Stimulated activated CD4-positive, alpha-beta T cell treated with anti-CD3 and anti-CD28 coated beads, Interleukin-1b, Interleukin-23, amount 100 ng/mL, for 4 hours (primary cell): ENCODE measurements around the gene PRKCB.
"Not testable (repeated sequence)": the region's sequence is repeated elsewhere in the genome, so short reads cannot be mapped to it uniquely, and the experiment has no call there.

Experiments
- DNase-seq, 2 donors: peaks; one replicate each; pipeline ENCODE4 v3.0.0-alpha.2; 2020; ENCODE audit warnings: low read depth in 2 of 2

Gene PRKCB

DNA sequence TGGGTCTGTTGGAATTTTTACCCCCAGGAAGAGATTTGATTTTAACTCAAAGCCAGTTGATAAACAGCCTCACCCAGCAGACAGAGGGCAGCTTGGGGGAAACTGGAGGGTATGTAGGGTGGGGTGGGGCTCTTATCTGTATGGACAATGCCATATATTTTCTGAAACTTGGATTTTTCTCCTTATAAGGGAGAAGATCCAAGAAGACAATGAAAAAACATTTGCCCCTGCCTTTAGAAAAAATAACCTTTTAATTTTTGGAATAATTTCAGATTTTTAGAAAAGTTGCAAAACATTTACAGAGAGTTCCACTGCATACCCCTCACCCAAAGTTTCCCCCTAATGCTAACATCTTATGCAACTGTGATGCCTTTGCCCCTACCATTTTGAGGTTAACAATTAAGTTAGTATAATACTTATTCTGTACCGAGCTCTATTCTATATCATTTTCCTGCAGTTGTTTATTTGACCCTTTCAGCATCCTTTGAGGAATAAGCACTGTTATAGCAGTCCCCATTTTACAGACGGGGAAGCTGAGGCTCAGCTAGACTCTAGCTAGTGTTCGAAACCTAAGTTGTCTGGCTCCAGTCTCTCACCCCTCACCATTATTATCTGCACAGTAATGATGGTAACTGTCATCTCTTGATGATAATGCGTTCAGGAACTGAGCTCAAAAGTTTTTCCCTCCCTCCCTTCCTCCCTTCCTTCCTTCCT lies 66.4 kb downstream of the PRKCB start:
- no peak for DNase-seq

DNA sequence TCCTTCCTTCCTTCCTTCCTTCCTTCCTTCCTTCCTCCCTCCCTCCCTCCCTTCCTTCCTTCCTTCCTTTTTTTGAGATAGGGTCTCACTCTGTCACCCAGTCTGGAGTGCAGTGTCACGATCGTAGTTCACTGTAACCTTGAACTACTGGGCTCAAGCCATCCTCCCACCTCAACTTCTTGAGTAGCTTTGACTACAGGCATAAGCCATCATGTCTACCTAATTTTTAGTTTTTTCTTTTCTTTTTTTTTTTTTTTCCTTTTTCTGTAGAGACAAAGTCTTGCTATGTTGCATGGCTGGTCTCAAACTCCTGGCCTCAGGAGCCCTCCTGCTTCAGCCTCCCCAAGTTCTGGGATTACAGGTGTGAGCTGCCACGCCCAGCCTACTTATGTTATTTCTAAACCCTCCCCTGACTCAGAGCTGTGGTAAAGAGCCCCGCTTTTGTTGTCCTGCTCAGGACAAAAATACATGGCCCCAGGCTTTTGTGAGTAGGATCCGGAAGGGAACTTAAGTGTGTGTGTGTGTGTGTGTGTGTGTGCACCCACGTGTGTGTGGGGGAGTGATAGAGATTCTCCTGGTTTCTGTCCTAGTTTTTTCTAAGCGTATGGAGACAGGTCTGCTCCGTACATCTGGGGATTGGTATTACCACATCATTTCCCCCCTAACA lies 67.1 kb downstream of the PRKCB start:
- no peak for DNase-seq

DNA sequence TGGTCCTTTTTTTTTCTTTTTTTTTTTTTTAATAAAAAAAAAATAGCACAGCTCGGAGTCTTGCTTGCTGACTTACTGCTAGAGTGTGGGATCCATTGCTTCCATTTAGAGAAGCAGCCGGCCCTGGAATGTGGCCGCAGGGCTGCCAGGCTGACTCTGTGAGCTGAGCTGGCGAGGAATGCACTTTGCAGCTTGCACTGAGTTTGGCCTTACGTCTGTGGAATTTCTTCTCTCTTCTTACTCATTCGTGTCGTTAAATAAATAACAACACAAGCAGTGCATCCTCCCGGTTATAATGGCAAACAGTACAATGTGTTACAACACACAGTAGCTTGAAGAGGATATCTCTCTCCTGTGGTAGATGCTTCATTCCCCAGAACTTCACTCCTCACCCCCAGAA lies 69.2 kb downstream of the PRKCB start:
- no peak for DNase-seq

DNA sequence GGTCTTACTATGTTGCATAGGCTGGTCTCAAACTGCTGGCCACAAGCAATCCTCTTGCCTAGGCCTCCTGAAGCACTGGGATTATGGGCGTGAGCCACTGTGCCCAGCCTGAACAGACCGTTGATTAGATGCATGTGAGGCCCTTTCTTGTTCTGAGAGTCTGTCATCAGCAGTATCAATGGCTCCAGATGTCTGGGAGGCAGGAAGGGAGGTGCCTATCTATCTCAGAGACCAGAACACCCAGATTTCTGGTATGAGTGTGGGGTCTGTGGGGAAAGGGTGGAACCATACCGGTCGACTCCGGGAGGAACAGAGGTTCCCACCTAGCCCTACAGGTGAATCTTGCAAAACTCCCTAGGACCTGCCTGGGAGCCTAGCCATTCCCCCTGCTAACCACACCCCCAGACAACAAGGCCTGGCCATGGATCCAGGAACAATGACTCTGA lies 71.7 kb downstream of the PRKCB start:
- DNase-seq: no peak

DNA sequence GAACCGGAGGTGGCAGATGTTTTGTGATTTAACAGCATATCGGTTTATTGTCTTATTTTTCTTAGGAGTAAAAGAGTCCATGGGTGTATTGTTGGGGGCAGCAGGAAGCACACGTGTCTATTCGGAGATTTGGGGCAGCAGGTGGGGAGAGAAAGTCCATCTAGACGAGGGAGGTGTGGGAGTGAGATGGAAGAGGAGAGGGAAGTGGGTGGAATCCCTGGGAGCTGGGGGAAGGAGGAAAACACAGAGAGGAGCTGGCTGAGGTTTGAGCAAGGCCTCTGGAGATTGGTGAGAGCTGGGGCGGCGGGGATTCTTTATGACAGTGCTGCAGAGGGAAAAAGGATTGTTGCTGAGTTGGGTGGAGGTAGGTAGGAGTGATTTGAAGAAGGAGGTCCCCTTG lies 72.1 kb downstream of the PRKCB start:
- DNase-seq: no peak

DNA sequence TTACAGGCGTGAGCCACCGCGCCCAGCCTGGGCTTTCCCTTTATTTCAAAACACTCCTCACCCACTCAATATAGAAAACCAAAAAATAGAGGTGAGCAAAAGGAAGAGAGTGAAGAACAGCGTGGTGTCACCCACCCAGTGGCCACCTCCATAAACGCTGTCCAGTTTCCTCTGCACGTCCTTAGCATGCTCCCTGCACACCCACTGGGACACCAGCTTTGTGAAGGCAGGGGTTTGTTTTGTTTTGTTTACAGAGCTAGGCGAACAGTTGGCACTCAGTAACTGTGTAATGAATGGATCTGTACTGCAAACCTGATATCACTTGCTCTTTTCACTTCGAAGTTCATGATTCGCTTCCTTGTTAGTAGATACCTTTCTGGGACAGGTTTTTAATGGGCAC lies 73.0 kb downstream of the PRKCB start:
- no peak for DNase-seq

DNA sequence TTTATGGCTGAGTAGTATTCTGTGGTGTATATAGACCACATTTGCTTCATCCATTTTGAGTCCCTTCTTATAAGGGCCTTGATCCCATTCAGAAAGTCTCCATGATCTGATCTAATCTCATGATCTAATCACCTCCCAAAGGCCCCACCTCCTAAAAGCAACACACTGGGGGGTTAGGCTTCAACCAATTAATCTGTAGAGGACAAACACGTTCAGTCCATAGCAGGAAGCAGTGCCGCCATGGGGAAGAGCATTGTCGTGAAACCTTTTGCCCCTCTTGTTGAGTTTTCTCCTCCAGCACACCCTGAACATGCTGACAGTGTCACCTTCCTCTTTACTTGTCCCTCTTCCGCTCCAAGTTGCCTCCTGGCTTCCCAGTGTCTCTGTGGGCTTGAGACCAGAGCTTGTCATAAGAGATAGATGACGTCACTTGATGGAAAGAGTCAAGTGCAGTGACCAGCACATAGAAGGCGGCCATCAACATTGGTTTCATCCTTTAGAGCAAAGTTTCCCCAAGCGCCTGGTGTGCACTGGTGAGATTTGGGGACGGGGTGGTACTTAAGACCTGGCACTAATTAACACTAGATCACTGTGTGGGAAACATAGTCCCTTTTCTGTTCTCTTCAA lies 74.1 kb downstream of the PRKCB start:
- no peak for DNase-seq

DNA sequence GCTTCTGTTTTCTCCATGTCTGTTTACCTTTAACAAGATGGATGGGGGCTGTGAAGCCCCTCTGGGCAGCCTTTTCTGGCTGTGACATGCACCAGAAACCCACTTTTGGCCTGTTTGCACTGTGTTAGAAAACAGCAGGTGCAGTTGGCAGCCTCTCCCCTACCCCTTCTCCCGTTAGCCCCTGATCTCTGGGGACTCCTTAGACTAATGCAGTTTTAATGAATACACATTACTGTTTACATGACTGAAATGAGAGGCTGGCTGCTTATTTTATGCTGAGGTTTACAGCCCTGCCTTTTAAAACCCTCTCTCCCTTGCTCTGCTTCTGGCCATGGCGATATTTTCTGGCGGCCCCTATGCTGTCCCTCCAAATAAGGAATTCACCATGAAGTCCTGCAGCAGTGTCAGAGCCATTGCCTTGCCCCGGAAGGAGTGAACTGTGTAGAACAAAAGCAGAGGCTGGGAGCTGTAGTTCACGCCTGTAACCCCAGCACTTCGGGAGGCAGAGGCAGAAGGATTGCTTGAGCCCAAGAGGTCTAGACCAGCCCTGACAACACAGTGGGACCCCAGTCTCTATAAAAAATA lies 79.3 kb downstream of the PRKCB start:
- no peak for DNase-seq

DNA sequence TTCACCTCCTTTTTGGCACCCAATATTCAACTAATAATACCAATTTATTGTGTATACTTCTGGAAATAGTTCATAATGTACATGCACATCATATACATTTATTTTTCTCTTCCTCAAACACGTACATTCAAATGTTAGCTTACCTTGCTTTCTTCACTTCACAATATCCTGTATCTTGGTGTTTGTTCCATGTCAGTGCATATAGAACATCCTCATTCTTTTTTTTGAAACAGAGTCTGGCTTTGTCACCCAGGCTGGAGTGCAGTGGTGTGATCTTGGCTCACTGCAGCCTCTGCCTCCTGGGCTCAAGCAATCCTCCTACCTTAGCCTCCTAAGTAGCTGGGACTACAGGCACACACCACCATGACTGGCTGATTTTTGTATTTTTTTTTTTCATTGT lies 80.8 kb downstream of the PRKCB start:
- not testable (repeated sequence) for DNase-seq

DNA sequence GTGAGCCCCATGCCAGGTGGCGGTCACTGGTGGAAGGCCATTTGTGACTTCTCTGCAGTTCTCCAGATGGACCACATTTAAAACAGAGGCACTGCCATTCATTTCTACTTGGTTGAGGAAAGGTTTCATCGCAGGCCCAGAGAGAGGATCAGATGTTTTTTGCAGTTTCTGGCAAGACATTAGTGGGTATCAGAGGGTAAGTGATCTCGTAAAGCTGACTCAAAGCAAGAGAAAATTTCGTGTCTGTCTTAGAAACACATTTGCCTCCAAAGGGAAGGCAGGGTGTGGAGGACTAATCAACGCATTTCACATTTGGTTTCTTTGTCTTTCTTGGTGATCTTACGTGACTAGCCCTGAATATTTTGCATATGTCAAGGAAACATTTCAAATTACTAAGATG lies 81.8 kb downstream of the PRKCB start:
- no peak for DNase-seq

DNA sequence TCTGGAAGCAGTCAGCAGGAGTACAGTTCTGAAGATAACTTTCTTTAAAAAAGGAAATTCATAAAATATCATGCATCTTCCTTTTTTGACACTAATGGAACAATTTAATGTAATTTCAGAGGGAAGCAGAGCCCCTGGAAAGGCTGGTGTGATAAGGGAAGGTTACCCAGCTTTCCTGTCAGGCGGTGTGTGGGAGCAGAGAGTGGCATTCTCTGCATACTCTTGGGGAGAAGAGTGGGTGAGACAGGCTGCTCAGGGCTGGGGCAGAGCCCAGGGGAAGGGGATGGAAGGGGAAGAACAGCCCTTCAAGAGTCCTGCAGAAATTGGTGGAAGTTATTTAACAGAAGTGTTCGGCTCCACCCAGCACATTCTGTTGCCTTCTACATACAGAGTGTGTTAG lies 84.7 kb downstream of the PRKCB start:
- DNase-seq: no peak

DNA sequence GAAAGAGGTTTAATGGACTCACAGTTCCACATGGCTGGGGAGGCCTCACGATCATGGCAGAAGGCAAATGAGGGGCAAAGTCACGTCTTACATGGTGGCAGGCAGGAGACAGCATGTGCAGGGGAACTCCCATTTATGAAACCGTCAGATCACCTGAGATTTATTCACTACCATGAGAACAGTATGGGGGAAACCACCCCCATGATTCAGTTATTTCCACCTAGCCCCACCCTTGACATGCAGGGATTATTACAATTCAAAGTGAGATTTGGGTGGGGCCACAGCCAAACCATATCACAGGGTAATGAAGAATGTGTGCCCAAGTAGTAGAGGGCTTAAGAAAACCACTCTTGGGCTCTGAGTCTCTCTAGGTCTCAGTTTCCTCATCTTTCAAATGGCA lies 85.1 kb downstream of the PRKCB start:
- DNase-seq: no peak

DNA sequence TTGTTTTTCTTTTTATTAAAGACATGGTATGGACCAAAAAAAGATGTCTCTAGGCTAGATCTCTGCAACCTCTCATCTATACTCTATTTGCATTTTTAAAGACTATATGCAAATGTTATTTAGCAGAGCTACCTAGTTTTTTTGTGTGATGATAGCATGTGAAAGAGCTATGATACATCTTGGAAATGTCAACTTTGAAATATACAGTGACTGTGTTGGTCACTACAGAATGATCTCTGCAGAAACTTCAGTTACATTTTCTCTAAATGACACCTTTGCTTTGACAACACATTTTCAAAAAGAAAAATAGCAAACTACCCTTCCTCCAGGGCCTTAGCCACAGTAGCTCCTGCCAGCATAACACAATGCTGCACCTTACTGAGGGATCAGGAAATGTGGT lies 86.6 kb downstream of the PRKCB start:
- no peak for DNase-seq

DNA sequence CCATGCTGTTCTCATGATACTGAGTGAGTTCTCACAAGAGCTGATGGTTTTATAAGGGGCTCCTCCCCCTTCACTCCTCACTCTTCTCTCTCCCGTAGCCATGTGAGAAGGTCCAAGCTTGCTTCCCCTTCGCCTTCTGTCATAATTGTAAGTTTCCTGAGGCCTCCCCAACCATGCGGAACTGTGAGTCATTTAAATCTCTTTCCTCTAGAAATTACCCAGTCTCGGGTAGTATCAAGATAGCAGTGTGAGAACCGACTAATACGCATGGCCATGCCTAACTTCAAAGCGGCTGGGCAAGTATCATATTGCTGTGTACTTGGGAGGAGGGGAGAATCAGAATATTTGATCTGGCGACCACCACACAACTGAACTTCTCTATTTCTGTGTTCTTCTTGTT lies 88.3 kb downstream of the PRKCB start:
- no peak for DNase-seq

DNA sequence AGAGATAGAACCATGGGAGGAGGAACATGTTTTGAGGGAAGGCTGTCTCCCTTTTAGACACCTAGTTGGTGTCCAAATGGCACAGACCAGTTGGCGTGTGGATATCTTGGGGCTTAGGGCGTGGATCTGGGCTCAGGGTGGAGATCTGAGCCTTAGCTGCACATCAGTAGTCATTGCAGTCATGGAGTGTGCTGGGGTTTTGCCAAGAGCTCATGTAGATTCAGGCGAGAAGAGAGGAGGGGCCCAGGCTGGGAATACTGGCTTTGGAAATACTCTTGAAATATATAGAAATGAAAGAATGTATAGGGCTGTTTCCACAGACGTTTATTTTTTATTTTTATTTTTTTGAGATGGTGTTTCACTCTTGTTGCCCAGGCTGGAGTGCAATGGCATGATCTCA lies 92.0 kb downstream of the PRKCB start:
- no peak for DNase-seq

DNA sequence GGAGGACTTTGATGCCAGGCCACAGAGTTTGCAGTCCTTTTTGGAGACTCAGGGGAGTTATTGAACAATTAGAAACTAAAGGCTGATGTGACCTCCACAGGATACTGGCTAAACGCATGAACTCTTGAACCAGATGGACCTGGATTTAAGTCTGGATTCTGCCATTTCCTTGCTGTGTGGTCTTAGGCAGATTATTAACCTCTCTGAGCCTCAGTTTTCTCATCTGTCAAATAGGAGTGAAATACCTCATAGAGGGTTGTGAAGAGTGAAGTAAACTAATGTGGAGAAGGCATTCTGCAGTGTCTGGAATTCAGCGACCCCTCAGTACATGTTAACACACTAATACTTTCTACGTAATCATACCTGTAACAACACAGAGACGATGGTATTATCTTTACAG lies 93.5 kb downstream of the PRKCB start:
- no peak for DNase-seq

DNA sequence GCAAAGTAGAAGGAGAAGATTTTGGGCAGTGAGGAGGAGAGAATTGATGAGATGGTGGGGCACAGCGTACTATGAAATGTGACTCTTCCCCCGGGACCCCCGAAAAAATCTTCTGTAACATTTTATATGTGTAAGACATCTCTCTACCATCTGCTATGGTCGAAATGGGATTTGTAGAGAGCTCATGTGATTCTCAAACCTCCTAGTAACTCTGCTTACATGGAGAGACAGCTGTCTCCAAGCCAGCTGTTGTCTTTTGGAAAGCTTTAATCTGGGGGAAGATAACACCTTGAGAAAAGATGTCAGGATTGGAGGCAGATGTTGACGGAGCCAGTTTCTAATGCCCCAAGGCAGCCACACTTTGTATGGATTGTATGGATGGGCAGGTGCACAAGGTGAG lies 94.1 kb downstream of the PRKCB start:
- no peak for DNase-seq

DNA sequence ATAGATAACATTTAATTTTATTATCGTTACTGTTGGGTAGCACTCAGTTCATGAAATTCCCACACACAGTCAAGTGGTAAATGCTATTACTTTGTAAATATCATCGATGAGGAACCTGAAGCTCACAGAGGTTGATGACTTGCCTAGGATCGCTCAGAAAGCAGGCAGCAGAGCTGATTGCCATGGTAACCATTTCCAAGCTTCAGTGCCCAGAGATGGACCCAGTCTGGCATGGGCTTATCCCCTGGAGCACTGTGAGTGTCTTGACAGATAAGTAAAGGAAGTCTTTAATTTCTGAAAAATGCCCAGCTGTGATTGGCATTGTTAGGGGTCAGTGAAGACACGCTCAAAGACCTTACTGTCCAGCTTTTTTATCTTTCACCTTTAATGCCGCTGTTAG lies 95.0 kb downstream of the PRKCB start:
- DNase-seq: no peak

DNA sequence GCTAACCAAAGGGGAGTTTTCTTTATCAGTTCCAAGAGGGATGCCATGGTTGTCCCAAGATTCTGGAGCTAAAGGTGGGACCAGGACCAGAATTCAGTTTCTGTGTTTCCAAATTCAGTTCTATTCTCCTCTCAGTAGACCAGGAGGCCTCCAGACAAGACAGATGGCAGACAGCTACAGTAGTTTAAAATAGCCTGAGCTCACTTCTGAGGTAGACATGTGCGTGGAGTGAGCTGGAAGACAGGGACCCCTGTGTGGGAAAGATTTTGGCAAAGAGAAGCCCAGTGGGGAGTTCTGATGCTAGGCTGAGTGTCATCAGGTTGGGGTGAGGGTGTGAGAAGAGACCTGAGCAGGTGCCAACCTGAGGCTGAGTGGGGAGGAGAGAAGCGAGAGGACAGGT lies 95.4 kb downstream of the PRKCB start:
- DNase-seq: no peak

DNA sequence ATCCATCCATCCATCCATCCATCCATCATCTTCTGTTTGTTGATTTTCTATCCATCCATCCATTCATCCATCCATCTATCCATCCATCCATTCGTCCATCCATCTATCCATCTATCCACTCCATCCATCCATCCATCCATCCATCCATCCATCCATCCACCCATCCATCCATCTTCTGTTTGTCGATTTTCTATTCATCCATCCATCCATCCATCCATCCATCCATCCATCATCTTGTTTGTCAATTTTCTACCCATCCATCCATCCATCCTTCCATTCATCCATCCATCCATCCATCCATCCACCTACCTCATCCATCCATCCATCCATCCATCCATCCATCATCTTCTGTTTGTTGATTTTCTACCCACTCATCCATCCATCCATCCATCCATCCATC lies 97.9 kb downstream of the PRKCB start:
- DNase-seq: not testable (repeated sequence)

DNA sequence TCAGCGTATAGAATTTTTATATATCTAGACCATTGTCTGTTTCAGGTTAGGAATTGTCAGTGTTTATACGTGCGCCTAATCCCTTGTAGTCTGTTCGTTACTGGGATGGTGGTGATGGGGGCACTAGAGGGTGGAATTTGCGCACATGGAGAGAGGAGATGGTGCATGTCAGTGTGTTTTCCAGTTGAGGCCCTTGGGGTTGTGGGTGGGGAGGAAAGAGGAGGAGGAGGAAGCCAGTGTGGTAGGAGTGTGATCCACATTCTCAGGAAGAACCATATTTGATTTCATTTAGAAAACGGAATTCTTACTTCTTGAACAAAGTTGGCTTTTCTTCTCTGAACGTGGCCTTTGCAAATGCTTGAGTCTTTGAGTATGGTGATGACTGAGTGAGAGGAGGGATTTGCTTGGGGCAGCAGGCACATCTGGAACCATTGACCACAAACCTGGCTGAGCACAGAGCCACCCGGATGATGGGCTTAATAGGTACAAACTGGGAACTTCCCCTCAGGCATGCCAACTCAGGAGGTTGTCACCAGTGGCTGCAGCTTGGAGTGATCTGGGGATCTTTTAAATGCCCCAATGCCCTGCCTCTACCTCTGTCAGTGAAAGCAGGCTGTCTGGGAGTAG lies 98.9 kb downstream of the PRKCB start:
- DNase-seq: no peak

DNA sequence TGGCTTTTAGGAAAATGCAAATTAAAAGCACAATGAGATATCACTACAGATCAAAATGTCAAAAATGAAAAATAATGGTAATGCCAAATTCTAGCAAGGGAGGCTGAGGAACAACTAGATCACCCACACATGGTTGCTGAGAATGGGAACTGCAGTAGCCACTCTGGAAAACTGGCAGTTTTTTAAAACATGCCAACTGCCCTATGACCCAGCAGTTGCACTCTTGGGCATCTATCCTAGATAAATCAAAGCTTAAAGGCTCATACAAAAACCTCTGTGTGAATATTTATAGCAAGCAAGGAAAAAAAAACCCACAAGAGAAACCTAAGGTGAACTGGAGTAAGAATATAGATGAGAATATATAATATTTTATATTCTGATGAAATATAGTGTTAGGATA lies 104.3 kb downstream of the PRKCB start:
- DNase-seq: no peak
